Uterus (tissue), 4 donors: ENCODE results near the gene CCDC106. TPM values are rescaled to one million over a fixed set of nuclear protein-coding genes. Genes with fewer than 3 reads are reported as not detected.

Experiments used
- DNase-seq, 2 donors: peaks; one replicate each; pipeline ENCODE4 v3.0.0-alpha.2; 2019 to 2020
- H3K27ac ChIP-seq, 2 donors: fragments of 200-600 bp; sonication (generic); 1 replicate in 1 of 2; 2 replicates in 1 of 2; pipeline ENCODE4 v1.5.1; 2016 to 2018
- H3K27me3 ChIP-seq, 2 donors: fragments of 200-600 bp; sonication (generic); one replicate each; pipeline ENCODE4 v1.5.1; 2018 to 2019; ENCODE audit warnings: control low read depth in 1 of 2
- H3K36me3 ChIP-seq, 2 donors: fragments of 200-600 bp; sonication (generic); one replicate each; pipeline ENCODE4 v1.5.1; 2019; ENCODE audit warnings: control low read depth in 1 of 2
- H3K4me1 ChIP-seq, 2 donors: fragments of 200-600 bp; sonication (generic); one replicate each; pipeline ENCODE4 v1.5.1; 2018 to 2019; ENCODE audit warnings: control low read depth in 1 of 2
- H3K4me3 ChIP-seq, 2 donors: fragments of 200-600 bp; sonication (generic); 1 replicate in 1 of 2; 2 replicates in 1 of 2; pipeline ENCODE4 v1.5.1; 2018 to 2019; ENCODE audit warnings: mild to moderate bottlenecking in 1 of 2
- H3K9me3 ChIP-seq, 2 donors: fragments of 200-600 bp; sonication (generic); one replicate each; pipeline ENCODE4 v1.5.1; 2019; ENCODE audit warnings: control low read depth in 1 of 2
- CTCF ChIP-seq, 4 experiments: fragments of 200-600 bp in 2 of 4; fragments of 450-650 bp in 2 of 4; sonication (generic) in 2 of 4; IDR thresholded peaks; one replicate each; pipeline ENCODE4 v1.5.1; 2016 to 2019; ENCODE audit warnings: antibody characterized with exemption in 4 of 4, mild to moderate bottlenecking in 2 of 4, moderate library complexity in 1 of 4
- POLR2A ChIP-seq, 2 donors: fragments of 450-650 bp; IDR thresholded peaks; one replicate each; pipeline ENCODE4 v1.6.1; 2016; ENCODE audit warnings: antibody characterized with exemption in 2 of 2, mild to moderate bottlenecking in 1 of 2, moderate library complexity in 1 of 2
- intact Hi-C: fragments of 100-400 bp; cut with DNase I; formaldehyde crosslinking; loops from one replicate; pipeline ENCODE4 v1.15.1; 2023; ENCODE audit warnings: low total_unique reads
- total RNA-seq, 4 donors: library from RNA; depleted of rRNA in 3 of 4; stranded (reverse); fragments of >200 nt in 3 of 4; gene quantifications; one replicate each; pipeline versions ENCODE4 v1.1.0 to v1.2.4, GENCODE V29; 2014 to 2023
- donor health status: DM: yes; HTN: yes; CAD: no.

The CCDC106 gene
- total RNA-seq, 4 donors from 2014 or later: 2.9 to 25.0 (median 6.7) TPM

GRCh38 chr19:55676889-55677505 lies 29.0 kb downstream of the CCDC106 start:
- DNase-seq: no peak
- Histone ChIP-seq H3K4me1 (peaks cover 7 to 21% of the 10 kb centered on the region in 2 donors), H3K27me3 (no peaks in the 10 kb centered on the region), H3K36me3 (no peaks in the 10 kb centered on the region), H3K27ac (no peak overlapping the region), H3K4me3 (no peak overlapping the region), H3K9me3 (no peaks in the 10 kb centered on the region)
- intact Hi-C loops: no loop called here
- TF ChIP-seq CTCF (IDR thresholded peaks at IDR 0.05) (no peak), POLR2A (IDR thresholded peaks at IDR 0.05) (no peak)

GRCh38 chr19:55677572-55678028 lies 29.6 kb downstream of the CCDC106 start:
- Histone ChIP-seq H3K27me3 (no peaks in the 10 kb centered on the region), H3K9me3 (no peaks in the 10 kb centered on the region), H3K4me3 (no peak overlapping the region), H3K4me1 (peaks cover 7 to 21% of the 10 kb centered on the region in 2 donors), H3K36me3 (no peaks in the 10 kb centered on the region), H3K27ac (no peak overlapping the region)
- intact Hi-C loops: no loop called here
- DNase-seq: no peak
- TF ChIP-seq POLR2A (IDR thresholded peaks at IDR 0.05) (no peak), CTCF (IDR thresholded peaks at IDR 0.05) (no peak)

- H3K36me3 ChIP-seq: no peaks in the 10 kb centered on the region
- DNase-seq: no peak
- H3K27ac ChIP-seq: no peak overlapping the region
- H3K27me3 ChIP-seq: no peaks in the 10 kb centered on the region
- no peak for TF ChIP-seq CTCF (IDR thresholded peaks at IDR 0.05)
- no peak for TF ChIP-seq POLR2A (IDR thresholded peaks at IDR 0.05)
- no peaks in the 10 kb centered on the region for H3K9me3 ChIP-seq
- intact Hi-C loops: no loop called here
- peaks cover 7 to 21% of the 10 kb centered on the region in 2 donors for H3K4me1 ChIP-seq
- H3K4me3 ChIP-seq: no peak overlapping the region
Measured at GRCh38 chr19:55678121-55678671, 30.2 kb downstream of the CCDC106 start.

DNA sequence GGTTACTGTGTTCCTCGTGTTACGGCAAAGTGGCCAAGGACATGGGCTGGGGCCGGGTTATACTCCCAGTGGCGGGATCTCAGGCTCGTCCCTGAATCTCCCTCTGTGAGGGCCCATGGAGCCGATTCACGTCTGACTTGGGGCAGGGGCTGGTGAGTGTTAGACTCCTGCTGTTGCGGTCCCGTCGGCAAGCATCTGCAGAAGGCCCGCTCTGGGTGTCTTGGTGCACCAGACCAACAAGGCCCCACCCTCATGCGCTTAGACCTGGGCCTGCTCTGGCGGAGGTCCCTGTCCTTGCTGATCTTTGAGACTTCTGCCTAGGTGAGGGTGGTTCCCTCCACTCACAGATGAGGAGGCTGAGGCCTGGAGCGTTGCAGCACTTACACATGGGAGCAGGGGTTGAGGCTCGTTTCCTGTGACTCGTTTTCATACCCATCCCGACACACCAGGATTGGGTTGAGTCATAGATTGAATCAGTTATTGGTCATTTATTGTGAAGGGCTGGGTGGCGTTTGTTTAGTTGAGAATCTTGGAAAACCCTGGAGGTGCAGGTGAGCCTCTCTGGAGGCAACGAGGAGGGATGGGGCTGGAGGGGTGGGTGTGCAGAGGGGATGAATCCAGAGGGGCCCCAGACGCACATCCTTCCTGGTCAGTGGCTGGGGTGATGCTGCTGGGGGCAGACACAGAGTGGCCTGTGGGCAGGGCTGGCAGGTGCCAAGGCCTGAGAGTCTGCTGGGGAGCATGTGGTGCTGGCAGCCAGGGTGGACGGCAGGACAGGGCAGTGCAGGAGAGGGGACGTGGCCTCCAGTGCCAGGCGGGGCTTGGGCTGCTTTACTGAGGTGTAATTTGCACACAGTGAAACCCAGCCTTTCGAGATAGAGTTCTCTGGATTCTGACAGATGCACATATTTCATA lies 31.6 kb downstream of the CCDC106 start:
- no peaks in the 10 kb centered on the region for H3K36me3 ChIP-seq
- no peak overlapping the region for H3K4me3 ChIP-seq
- no peaks in the 10 kb centered on the region for H3K9me3 ChIP-seq
- DNase-seq: no peak
- TF ChIP-seq CTCF (IDR thresholded peaks at IDR 0.05) (no peak), POLR2A (IDR thresholded peaks at IDR 0.05) (no peak)
- H3K27ac ChIP-seq: no peak overlapping the region
- intact Hi-C loops: no loop called here
- H3K4me1 ChIP-seq: peaks cover 7 to 15% of the 10 kb centered on the region in 2 donors
- H3K27me3 ChIP-seq: no peaks in the 10 kb centered on the region
